Astrocyte of the cerebellum (primary cell): ENCODE data around the gene AMOTL1.

Experiments
- DNase-seq: peaks from one replicate; pipeline ENCODE4 v3.0.0-alpha.2; 2011; ENCODE audit warnings: low read depth
- H3K4me3 ChIP-seq: 2 replicates; pipeline ENCODE4 v1.5.1; 2011; ENCODE audit warnings: mild to moderate bottlenecking, low read depth, low read length, moderate library complexity
- in situ Hi-C: cut with HindIII; loops from 2 replicates; pipeline ENCODE4 v1.10.0; 2017; ENCODE audit warnings: low sequenced_read_pairs
- TF ChIP-seq, protein P1 (sequence below): IDR thresholded peaks from 2 replicates; pipeline ENCODE4 v1.5.1; 2012; ENCODE audit warnings: low read length, low read depth, moderate library complexity, mild to moderate bottlenecking; ENCODE audit errors: missing control alignments

The AMOTL1 gene

DNA sequence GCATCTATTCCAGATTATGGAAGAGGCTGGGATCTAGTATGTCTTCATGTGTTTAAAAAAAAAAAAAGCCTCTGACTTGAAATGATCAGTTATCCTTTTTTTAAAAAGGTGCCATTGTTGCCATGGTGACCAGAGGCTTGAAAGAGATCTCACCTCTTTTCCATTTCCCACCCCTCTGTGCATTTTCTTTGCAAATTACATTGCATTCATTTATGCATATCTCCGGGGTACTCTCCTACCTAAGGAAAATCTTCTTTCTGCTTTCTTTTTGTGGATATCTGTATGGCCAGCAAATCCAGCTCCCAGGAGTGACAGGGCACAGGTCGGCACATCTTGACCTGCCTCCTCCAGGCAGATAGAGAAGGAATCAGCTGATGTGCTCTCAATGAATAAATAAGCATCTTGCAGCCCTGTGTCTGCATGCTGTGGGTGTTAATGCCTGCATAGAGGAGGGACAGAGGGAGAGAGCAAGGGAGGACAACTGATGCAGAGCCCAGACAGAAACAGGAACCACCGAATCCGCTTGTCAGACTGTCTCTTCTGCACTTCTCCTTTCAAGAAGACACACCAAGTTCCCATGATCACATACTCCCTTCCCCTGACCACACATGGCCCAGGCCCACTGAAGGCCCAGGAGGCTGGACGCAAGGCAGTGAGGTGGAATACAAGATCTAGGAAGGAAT is 154.3 kb downstream of the AMOTL1 start:
- TF ChIP-seq, protein P1, sequence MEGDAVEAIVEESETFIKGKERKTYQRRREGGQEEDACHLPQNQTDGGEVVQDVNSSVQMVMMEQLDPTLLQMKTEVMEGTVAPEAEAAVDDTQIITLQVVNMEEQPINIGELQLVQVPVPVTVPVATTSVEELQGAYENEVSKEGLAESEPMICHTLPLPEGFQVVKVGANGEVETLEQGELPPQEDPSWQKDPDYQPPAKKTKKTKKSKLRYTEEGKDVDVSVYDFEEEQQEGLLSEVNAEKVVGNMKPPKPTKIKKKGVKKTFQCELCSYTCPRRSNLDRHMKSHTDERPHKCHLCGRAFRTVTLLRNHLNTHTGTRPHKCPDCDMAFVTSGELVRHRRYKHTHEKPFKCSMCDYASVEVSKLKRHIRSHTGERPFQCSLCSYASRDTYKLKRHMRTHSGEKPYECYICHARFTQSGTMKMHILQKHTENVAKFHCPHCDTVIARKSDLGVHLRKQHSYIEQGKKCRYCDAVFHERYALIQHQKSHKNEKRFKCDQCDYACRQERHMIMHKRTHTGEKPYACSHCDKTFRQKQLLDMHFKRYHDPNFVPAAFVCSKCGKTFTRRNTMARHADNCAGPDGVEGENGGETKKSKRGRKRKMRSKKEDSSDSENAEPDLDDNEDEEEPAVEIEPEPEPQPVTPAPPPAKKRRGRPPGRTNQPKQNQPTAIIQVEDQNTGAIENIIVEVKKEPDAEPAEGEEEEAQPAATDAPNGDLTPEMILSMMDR = no peak
- H3K4me3 ChIP-seq = no peak overlapping the region
- DNase-seq = no peak
- in situ Hi-C loops = no loop called here

DNA sequence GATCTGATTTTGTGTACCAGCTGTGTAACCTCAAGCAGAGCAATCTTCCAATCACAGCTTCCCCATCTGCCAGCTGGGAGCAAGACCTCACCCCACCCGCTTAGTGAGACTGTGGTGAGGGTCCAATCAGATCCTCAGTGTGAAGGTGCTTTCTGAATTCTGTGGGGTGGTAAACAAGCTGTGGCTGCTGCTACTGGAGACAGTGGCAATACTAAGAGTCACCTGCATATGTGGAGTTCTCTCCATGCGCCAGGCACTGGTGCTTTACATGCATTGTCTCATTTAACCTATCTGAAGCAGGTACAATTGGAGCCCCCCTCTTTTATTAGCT is 154.8 kb downstream of the AMOTL1 start:
- H3K4me3 ChIP-seq = no peak overlapping the region
- DNase-seq = no peak
- TF ChIP-seq, protein P1 = no peak
- in situ Hi-C loops = no loop called here

GRCh38 chr11:94924171-94924572 is 156.0 kb downstream of the AMOTL1 start:
- in situ Hi-C loops = no loop called here
- DNase-seq = no peak
- no peak overlapping the region for H3K4me3 ChIP-seq
- TF ChIP-seq, protein P1 = no peak

DNA sequence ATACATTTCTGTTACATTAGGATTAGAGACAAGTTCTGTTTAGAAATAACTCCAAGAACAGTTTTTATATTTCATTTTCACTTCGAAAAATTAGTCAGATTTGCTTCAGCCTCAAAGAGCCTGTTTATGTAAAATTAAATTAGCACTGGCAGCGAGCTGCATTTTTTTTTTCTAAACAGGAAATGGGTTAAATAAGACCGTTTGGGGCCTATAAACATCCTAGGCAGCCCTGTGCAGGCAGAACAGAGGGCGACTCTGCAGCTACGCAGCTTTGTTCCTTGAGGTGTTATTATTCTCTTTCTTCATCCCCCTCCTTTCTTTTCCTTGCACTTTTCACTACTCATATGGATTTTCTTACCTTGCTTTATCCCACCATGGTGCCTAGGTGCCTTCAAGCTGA is 156.5 kb downstream of the AMOTL1 start:
- no peak for DNase-seq
- in situ Hi-C loops = no loop called here
- H3K4me3 ChIP-seq = no peak overlapping the region
- TF ChIP-seq, protein P1 = no peak

GRCh38 chr11:94925422-94926270 is 157.5 kb downstream of the AMOTL1 start:
- in situ Hi-C loops = no loop called here
- TF ChIP-seq, protein P1 = no peak
- no peak overlapping the region for H3K4me3 ChIP-seq
- no peak for DNase-seq

- DNase-seq = no peak
- no peak overlapping the region for H3K4me3 ChIP-seq
- in situ Hi-C loops = no loop called here
- TF ChIP-seq, protein P1 = no peak
Measured at GRCh38 chr11:94926271-94926625, 158.1 kb downstream of the AMOTL1 start.
